ENCODE measurements around the gene COL6A2. TPM values are rescaled to one million over a fixed set of nuclear protein-coding genes. Genes with fewer than 3 reads are reported as not detected.

The COL6A2 gene
- total RNA-seq, 1 donor from 2014 or later, result 373 TPM

- H3K36me3 ChIP-seq (ENCODE audit: control insufficient read depth, insufficient read depth, low read length), result peaks cover 1% of the 10 kb centered on the region
- no peaks in the 10 kb centered on the region for H3K27me3 ChIP-seq (ENCODE audit: control insufficient read depth, insufficient read depth, low read length)
- no peak for DNase-seq (ENCODE audit: low read depth)
- no peak for TF ChIP-seq CTCF (IDR thresholded peaks at IDR 0.05; ENCODE audit: insufficient read depth, low read length, poor library complexity, severe bottlenecking)
- H3K4me3 ChIP-seq (ENCODE audit: low read depth, low read length), result no peak overlapping the region
These were observed 15.7 kb downstream of the COL6A2 start for GRCh38 chr21:46113497-46114176.

GRCh38 chr21:46114963-46115362, 17.1 kb downstream of the COL6A2 start:
- TF ChIP-seq CTCF (IDR thresholded peaks at IDR 0.05; ENCODE audit: insufficient read depth, low read length, poor library complexity, severe bottlenecking), result no peak
- H3K36me3 ChIP-seq (ENCODE audit: control insufficient read depth, insufficient read depth, low read length), result peaks cover 1% of the 10 kb centered on the region
- no peak for DNase-seq (ENCODE audit: low read depth)
- no peak overlapping the region for H3K4me3 ChIP-seq (ENCODE audit: low read depth, low read length)
- no peaks in the 10 kb centered on the region for H3K27me3 ChIP-seq (ENCODE audit: control insufficient read depth, insufficient read depth, low read length)

GRCh38 chr21:46115441-46116188, 17.7 kb downstream of the COL6A2 start:
- no peak overlapping the region for H3K4me3 ChIP-seq (ENCODE audit: low read depth, low read length)
- no peak for DNase-seq (ENCODE audit: low read depth)
- no peaks in the 10 kb centered on the region for H3K27me3 ChIP-seq (ENCODE audit: control insufficient read depth, insufficient read depth, low read length)
- TF ChIP-seq CTCF (IDR thresholded peaks at IDR 0.05; ENCODE audit: insufficient read depth, low read length, poor library complexity, severe bottlenecking), result no peak
- H3K36me3 ChIP-seq (ENCODE audit: control insufficient read depth, insufficient read depth, low read length), result peaks cover 1% of the 10 kb centered on the region

GRCh38 chr21:46116189-46116775, 18.4 kb downstream of the COL6A2 start:
- H3K27me3 ChIP-seq (ENCODE audit: control insufficient read depth, insufficient read depth, low read length), result no peaks in the 10 kb centered on the region
- no peak for DNase-seq (ENCODE audit: low read depth)
- peaks cover 2% of the 10 kb centered on the region for H3K36me3 ChIP-seq (ENCODE audit: control insufficient read depth, insufficient read depth, low read length)
- no peak for TF ChIP-seq CTCF (IDR thresholded peaks at IDR 0.05; ENCODE audit: insufficient read depth, low read length, poor library complexity, severe bottlenecking)
- H3K4me3 ChIP-seq (ENCODE audit: low read depth, low read length), result no peak overlapping the region

- no peak for TF ChIP-seq CTCF (IDR thresholded peaks at IDR 0.05; ENCODE audit: insufficient read depth, low read length, poor library complexity, severe bottlenecking)
- H3K27me3 ChIP-seq (ENCODE audit: control insufficient read depth, insufficient read depth, low read length), result no peaks in the 10 kb centered on the region
- H3K4me3 ChIP-seq (ENCODE audit: low read depth, low read length), result no peak overlapping the region
- no peak for DNase-seq (ENCODE audit: low read depth)
- peaks cover 2% of the 10 kb centered on the region for H3K36me3 ChIP-seq (ENCODE audit: control insufficient read depth, insufficient read depth, low read length)
These were observed 19.1 kb downstream of the COL6A2 start for GRCh38 chr21:46116776-46117585.

Data from kidney epithelial cell (primary cell).